HepG2 (cell line): ENCODE results near the gene VKORC1. TPM values are rescaled to one million over a fixed set of nuclear protein-coding genes. Genes with fewer than 3 reads are reported as not detected.

Experiments used
- ARHGAP35 ChIP-seq: sonication (generic); formaldehyde crosslinking; IDR thresholded peaks from 2 replicates; pipeline ENCODE4 v1.9.0; 2022; ENCODE audit warnings: mild to moderate bottlenecking, inconsistent platforms, moderate library complexity, missing genetic modification reagents, borderline replicate concordance
- BCL6 ChIP-seq: IDR thresholded peaks from 2 replicates; pipeline ENCODE4 v1.6.1; 2016; ENCODE audit warnings: missing genetic modification reagents, missing compliant biosample characterization
- ETS1 ChIP-seq: sonication (generic); formaldehyde crosslinking; IDR thresholded peaks from 2 replicates; pipeline ENCODE4 v1.4.0; 2020; ENCODE audit warnings: missing genetic modification reagents
- GFI1 ChIP-seq: sonication (generic); formaldehyde crosslinking; IDR thresholded peaks from 2 replicates; pipeline ENCODE4 v1.5.0; 2020; ENCODE audit warnings: missing genetic modification reagents, mild to moderate bottlenecking, borderline replicate concordance
- JARID2 ChIP-seq: sonication (generic); formaldehyde crosslinking; IDR thresholded peaks from 2 replicates; pipeline ENCODE4 v1.8.1; 2023; ENCODE audit warnings: missing genetic modification reagents, inconsistent platforms; ENCODE audit not compliant: insufficient replicate concordance
- KAT2B ChIP-seq: fragments of 150-350 bp; IDR thresholded peaks from 2 replicates; pipeline ENCODE4 v1.6.1; 2014; ENCODE audit warnings: low read depth, low read length, borderline replicate concordance
- KDM5A ChIP-seq: fragments of 200-600 bp; sonication (generic); IDR thresholded peaks from 2 replicates; pipeline ENCODE4 v1.7.0; 2018; ENCODE audit warnings: antibody characterized with exemption, mild to moderate bottlenecking, low read length, borderline replicate concordance
- KMT2A ChIP-seq: sonication (generic); formaldehyde crosslinking; IDR thresholded peaks from 2 replicates; pipeline ENCODE4 v1.4.0; 2020; ENCODE audit warnings: missing genetic modification reagents
- TERF1 ChIP-seq: sonication (generic); formaldehyde crosslinking; IDR thresholded peaks from 2 replicates; pipeline ENCODE4 v1.8.0; 2022; ENCODE audit warnings: mild to moderate bottlenecking, missing genetic modification reagents, moderate library complexity
- THAP9 ChIP-seq: sonication (generic); formaldehyde crosslinking; IDR thresholded peaks from 2 replicates; pipeline ENCODE4; 2020; ENCODE audit warnings: missing genetic modification reagents, mild to moderate bottlenecking, borderline replicate concordance
- ZBTB33 ChIP-seq: sonication (generic); formaldehyde crosslinking; IDR thresholded peaks from 2 replicates; pipeline ENCODE4 v1.4.0; 2020; ENCODE audit warnings: missing genetic modification reagents
- ZFP1 ChIP-seq: IDR thresholded peaks from 2 replicates; pipeline ENCODE4 v1.6.1; 2016
- ZNF124 ChIP-seq: sonication (generic); formaldehyde crosslinking; IDR thresholded peaks from 2 replicates; pipeline ENCODE4 v1.4.0; 2020; ENCODE audit warnings: missing genetic modification reagents
- ZNF615 ChIP-seq: sonication (generic); formaldehyde crosslinking; IDR thresholded peaks from 2 replicates; pipeline ENCODE4 v1.5.0; 2020; ENCODE audit warnings: mild to moderate bottlenecking, missing genetic modification reagents, borderline replicate concordance
- polyA plus RNA-seq, 8 experiments: library from polyadenylated mRNA; depleted of rRNA in 3 of 8; stranded (reverse) in 7 of 8; unstranded in 1 of 8; fragments of >200 nt; fragmentation: Illumina TruSeq in 4 of 8; extraction: Trizol in 4 of 8; gene quantifications; 2 replicates each; pipeline versions ENCODE4 v1.2.1 to v1.2.3, GENCODE V29; 2011 to 2016; ENCODE audit warnings: low read depth in 4 of 8, missing spikeins in 1 of 8, mixed read lengths in 1 of 8; ENCODE audit not compliant: insufficient read depth in 1 of 8
- total RNA-seq, 5 experiments: library from RNA; depleted of rRNA; stranded (reverse); fragments of >200 nt; fragmentation: Illumina TruSeq; extraction: Trizol; gene quantifications; 2 replicates each; pipeline ENCODE4 v1.2.3, GENCODE V29; 2016; ENCODE audit warnings: low read depth in 1 of 5
- TF ChIP-seq, protein P1 (sequence below): sonication (generic); formaldehyde crosslinking; IDR thresholded peaks from 2 replicates; pipeline ENCODE4 v1.5.0; 2020; ENCODE audit warnings: mild to moderate bottlenecking, missing genetic modification reagents, moderate library complexity
- TF ChIP-seq, protein P2 (sequence below): sonication (generic); formaldehyde crosslinking; IDR thresholded peaks from 2 replicates; pipeline ENCODE4 v1.4.0; 2020; ENCODE audit warnings: missing genetic modification reagents, borderline replicate concordance

VKORC1 gene
- total and polyA plus RNA-seq, 2 of the 13 experiments (the other 11 are each of a cell fraction or from before 2014, with no cell fraction given), result 141 to 615 TPM

DNA sequence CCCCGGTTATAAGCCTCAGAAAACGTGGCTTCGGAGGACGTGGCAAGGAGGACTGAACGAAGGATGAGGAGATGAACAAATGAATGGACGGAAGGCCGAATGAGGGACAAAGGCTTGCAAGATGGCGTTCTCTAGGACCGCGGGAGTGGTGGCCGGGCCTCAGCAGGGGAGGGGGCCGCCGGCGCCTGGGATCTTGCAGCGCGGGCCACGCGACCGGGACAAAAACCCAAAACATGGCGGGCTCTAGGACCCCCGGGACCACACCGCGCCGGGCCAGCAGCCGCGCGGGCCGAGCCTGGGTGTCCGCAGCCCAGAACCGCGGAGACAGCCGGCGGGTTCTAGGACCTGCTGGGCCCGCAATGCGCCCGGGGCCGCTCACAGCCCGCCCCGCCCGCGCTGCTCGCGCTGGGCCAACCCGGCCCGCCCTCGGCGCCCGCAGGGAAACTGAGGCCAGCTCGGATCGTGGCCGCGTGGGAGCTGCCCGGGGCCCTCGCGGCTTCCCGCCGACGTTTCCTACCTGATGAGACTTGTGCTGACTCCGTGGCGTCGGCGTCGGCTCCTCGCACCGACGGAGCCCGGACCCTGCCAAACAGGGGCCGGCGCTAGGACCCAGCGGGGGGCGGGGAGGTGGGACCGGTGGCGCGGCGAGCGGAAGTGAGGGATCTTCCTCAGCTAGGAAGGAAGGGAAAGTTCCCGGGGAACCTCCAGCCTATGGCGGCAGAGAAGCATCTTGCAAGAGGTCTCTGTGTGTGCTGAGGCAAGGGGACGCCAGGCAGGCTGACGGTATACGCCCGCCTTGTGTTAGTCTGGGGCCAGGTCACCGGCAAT lies 21.2 kb downstream of the VKORC1 start (continued):
- TF ChIP-seq ZBTB33 (CRISPR knock-in tag), result no peak; the same call in 1 of the 2 replicates
- TF ChIP-seq, protein P1, sequence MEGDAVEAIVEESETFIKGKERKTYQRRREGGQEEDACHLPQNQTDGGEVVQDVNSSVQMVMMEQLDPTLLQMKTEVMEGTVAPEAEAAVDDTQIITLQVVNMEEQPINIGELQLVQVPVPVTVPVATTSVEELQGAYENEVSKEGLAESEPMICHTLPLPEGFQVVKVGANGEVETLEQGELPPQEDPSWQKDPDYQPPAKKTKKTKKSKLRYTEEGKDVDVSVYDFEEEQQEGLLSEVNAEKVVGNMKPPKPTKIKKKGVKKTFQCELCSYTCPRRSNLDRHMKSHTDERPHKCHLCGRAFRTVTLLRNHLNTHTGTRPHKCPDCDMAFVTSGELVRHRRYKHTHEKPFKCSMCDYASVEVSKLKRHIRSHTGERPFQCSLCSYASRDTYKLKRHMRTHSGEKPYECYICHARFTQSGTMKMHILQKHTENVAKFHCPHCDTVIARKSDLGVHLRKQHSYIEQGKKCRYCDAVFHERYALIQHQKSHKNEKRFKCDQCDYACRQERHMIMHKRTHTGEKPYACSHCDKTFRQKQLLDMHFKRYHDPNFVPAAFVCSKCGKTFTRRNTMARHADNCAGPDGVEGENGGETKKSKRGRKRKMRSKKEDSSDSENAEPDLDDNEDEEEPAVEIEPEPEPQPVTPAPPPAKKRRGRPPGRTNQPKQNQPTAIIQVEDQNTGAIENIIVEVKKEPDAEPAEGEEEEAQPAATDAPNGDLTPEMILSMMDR, result no peak
- TF ChIP-seq THAP9 (CRISPR knock-in tag), result no peak; the same call in 1 of the 2 replicates
- no peak for TF ChIP-seq ZFP1 (CRISPR knock-in tag)
- TF ChIP-seq GFI1 (CRISPR knock-in tag), result no peak
- TF ChIP-seq KAT2B, result no peak
- no peak; the same call in 1 of the 2 replicates for TF ChIP-seq ARHGAP35 (CRISPR knock-in tag)
- no peak for TF ChIP-seq KDM5A
- TF ChIP-seq TERF1 (CRISPR knock-in tag), result no peak
- TF ChIP-seq ETS1, result 0 out of 2 replicates have a peak, but pooled peaks have one; percentile 65
- 0 out of 2 replicates have a peak, but pooled peaks have one; percentile 24 for TF ChIP-seq KMT2A (CRISPR knock-in tag)
- TF ChIP-seq ZNF615, result no peak
- TF ChIP-seq, protein P2, sequence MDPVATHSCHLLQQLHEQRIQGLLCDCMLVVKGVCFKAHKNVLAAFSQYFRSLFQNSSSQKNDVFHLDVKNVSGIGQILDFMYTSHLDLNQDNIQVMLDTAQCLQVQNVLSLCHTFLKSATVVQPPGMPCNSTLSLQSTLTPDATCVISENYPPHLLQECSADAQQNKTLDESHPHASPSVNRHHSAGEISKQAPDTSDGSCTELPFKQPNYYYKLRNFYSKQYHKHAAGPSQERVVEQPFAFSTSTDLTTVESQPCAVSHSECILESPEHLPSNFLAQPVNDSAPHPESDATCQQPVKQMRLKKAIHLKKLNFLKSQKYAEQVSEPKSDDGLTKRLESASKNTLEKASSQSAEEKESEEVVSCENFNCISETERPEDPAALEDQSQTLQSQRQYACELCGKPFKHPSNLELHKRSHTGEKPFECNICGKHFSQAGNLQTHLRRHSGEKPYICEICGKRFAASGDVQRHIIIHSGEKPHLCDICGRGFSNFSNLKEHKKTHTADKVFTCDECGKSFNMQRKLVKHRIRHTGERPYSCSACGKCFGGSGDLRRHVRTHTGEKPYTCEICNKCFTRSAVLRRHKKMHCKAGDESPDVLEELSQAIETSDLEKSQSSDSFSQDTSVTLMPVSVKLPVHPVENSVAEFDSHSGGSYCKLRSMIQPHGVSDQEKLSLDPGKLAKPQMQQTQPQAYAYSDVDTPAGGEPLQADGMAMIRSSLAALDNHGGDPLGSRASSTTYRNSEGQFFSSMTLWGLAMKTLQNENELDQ (CRISPR knock-in tag), result 0 out of 2 replicates have a peak, but pooled peaks have one; percentile 70
- TF ChIP-seq JARID2, result no peak
- peak; percentile 57; the same call in 1 of the 2 replicates for TF ChIP-seq ZNF124 (CRISPR knock-in tag)
- TF ChIP-seq BCL6 (CRISPR knock-in tag), result no peak; the same call in none of the 2 replicates
